HG02678 (cell line): Measurements from ENCODE around the gene DDX52.
"Not testable (repeated sequence)": the region's sequence is repeated elsewhere in the genome, so short reads cannot be mapped to it uniquely, and the experiment has no call there.

ENCODE experiments used
- ATAC-seq: cut with Tn5 transposase; IDR thresholded peaks from one replicate; pipeline ENCODE4 v1.9.1; 2021; ENCODE audit warnings: mild to moderate bottlenecking, moderate library complexity; ENCODE audit not compliant: unreplicated experiment

DDX52 gene

DNA sequence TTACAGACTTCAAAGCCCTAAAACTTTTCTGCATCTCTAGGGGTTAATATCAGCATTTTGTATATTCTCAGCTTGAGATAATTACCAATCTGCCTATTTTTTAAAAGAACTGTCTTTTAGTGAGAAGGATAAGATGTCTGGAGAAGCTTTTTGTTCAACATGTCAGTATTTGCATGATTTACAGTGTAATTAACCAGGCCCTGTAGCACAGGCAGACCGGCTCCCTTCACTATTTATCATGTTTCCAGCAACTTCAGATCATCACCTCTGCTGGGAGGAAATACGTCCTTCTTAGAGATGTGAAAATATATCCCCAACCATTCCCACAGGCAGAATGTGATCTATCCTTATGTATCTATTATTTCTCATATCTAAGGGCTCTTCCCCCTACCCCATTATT is 8.6 kb upstream of the DDX52 start:
- no peak for ATAC-seq

DNA sequence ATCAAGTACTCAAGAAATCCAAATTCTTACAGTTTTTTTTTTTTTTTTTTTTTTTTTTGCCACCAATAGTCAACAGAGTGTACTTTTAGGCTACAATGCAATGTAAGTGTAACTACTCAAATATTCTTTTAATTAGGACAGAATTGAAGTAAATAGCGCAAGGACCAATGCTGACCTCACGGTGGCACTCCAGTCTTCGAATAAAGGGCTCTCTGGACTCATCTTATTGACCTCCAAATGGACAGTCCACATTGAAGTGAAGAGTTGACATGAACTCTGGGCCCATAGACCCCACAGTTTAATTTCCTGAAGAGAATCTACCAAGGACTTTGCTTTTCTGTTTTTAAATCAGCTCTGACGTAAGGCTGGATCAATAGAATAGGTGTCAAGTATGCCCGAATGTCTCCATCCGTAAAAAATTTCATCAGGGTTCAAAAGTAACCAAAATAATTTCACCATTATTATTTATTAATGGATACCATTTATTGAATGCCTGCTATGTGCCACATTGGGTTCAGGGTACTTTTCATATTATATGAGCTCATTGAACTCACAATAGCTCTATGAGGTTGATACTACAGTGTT is 7.3 kb upstream of the DDX52 start:
- no peak for ATAC-seq

DNA sequence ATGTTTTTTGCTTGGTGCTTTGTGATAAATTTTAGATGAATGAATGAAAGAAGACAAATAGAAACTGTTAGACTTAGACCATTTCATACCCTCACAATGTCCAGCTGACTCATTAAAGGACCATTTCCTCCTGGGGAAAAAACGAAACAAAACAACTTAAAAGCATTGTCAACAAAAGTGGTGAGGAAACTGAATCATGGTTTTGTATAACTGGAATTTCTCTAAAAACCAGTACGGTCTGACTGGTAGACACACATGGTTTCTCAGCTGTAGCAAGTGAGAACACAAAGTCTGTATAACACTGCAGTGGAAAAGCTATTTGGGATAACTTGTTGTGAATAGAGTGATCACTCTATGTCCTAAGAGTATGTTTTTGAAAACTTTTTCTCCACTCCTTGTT is 5.3 kb upstream of the DDX52 start:
- ATAC-seq, result no peak

DNA sequence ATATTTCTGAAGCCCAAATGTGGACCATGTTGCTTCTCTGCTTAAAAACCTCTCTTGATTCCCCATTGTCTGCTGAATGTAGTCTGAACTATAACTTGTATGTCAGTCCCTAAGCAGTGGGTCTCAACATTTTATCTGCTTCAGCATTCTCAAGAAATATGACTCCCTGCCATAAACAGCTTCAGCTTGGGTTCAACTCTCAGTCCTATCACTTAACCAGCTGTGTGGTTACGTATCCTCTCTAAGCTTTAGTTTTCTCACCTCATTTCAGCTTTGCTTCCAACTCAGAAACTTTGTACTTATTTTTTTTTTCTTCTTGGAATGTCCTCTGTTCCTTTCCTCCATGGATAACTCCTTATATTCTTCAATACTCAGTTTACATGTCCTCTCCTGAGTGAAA is 4.6 kb upstream of the DDX52 start:
- no peak for ATAC-seq

- ATAC-seq, result no peak
These were observed 623 bp upstream of the DDX52 start for GRCh38 chr17:37643869-37644268.

GRCh38 chr17:37642681-37643080 is 565 bp downstream of the DDX52 start:
- no peak for ATAC-seq

DNA sequence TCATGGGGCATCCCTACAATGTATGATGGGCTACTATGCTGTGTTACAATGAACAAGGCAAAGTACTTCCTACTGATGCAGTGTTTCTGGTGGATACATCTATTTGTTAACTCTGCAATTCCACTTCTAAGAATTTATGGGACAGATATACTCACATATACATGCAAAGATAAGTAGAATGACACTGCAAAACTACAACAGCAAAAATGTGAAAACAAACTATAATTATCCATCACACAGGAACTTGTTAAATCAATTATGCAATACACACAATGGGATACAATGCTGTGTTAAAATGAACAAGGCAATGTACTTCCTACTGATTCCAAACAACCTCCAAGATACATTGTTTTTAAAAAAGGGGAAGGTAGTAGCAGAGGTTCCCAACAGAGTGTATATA is 3.2 kb downstream of the DDX52 start:
- no peak for ATAC-seq

DNA sequence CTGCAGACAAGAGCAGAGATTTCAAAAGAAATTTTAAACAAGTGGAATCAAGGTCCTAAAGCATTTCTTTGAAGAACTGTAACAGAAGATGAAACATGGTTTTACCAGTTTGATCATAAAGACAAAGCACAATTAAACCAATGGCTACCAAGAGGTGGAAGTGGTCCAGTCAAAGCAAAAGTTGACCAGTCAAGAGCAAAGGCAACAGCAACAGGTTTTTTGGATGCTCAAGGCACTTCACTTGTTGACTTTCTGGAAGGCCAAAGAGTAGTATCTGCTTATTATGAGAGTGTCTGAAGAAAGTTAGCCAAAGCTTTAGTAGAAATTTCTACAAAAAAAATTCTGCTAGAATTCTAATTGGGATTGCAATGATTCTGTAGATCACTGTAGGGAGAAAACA is 5.3 kb downstream of the DDX52 start:
- no peak for ATAC-seq

DNA sequence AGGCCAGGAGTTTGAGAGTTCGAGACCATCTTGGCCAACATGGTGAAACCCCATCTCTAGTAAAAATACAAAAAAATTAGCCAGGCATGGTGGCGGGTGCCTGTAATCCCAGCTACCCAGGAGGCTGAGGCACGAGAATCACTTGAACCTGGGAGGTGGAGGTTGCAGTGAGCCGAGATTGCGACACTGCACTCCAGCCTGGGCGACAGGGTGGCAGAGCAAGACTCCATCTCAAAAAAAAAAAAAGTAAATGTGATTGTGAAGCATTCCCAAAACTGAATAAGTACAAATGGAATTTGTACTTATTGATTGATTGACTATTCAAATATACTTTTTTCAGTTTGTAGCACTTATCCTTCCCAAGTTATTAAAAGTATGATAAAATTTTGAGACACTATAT is 26.8 kb downstream of the DDX52 start:
- ATAC-seq, result not testable (repeated sequence)

- no peak for ATAC-seq
These were observed 28.4 kb downstream of the DDX52 start for GRCh38 chr17:37614823-37615222.

GRCh38 chr17:37614391-37614790 is 28.9 kb downstream of the DDX52 start:
- no peak for ATAC-seq

- no peak for ATAC-seq
These were observed 32.3 kb downstream of the DDX52 start for GRCh38 chr17:37610971-37611370.

GRCh38 chr17:37610041-37610420 is 33.2 kb downstream of the DDX52 start:
- not testable (repeated sequence) for ATAC-seq

DNA sequence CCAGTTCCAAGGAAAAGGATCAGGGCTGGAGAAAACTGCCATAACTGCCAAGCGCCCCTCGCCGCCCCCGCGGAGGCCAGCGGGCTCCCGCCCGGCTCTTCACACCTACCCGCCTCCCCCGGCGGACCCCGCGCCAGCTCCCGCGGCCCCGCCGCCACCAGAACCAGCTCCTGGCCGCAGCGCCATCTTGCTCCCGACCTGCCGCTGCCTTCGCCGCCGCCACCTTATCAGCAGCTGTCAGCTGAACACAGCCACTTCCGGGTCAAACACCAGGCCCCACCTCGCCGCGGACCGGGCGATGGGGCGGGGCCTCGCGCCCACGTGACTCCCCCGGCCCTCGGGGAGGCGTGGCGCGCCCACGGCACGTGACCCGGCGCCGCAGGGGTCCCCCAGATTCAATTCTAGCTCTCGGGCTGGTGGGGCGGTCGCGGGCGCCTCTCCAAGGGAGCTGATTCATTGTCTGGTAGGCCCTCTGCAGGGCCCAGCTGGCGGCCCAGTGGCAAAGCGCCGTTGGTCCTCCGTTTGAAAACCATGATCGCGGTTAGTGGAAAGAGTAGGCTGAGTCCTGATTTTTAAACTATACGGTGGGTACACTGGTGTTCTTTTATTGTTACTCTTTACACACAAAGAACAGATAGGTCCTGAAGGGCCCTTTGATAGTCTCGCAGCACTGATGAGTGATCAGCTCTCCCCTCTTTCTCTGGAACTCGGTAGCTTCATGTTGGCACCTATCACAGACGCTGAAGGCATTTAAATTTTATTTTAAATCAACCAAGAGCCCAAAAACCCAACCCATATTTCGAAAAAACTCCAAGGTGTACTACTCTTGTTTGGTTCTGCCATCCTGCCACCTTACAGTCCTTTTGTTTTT is 33.8 kb downstream of the DDX52 start, which contains the start of gene SYNRG:
Gene SYNRG (minus strand): TSS at position 249 of the 871 bp plus-strand sequence. CDS start 63 bp downstream, at position 186.
- ATAC-seq, result peak; percentile 90

DNA sequence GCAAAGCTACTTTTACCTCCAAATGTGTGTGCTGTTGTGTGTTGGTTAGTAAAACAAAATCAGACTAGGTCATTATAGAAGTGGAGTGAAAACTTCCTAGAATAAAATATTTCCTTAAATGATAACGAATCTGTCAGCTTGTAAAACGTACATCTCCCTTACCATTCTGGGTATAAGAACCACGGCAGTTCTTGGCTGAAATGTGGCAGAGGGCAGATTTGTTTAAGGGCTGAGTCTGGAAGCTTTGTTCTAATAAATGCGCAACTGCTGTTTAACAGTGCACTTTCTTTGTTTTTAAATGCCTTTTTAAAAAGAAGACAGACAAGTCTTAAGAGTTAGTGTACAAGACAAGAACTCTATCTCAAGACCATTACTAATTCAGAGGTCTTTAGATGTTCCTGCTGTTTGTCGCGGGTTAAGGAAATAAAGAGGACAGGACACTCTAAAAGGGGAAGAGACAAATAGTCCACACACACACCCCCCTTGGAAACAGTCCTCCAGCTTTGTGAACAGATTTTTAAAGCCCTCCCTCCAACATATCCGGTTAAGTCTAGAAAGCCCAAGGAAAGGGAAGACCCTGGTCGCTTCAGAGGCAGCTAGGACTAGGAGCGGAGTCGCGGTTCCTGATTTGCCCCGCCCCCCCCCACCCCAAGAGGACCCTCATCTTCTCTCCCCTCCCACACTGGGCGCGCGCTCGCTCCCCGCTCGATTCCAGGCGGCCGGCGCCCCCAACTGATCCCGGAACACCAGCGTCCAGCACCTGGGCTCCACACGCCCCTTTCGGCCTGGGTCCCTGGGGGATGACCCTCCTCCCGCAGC is 34.7 kb downstream of the DDX52 start:
- peak; percentile 13 for ATAC-seq

- no peak for ATAC-seq
These were observed 35.5 kb downstream of the DDX52 start for GRCh38 chr17:37607637-37608331.

DNA sequence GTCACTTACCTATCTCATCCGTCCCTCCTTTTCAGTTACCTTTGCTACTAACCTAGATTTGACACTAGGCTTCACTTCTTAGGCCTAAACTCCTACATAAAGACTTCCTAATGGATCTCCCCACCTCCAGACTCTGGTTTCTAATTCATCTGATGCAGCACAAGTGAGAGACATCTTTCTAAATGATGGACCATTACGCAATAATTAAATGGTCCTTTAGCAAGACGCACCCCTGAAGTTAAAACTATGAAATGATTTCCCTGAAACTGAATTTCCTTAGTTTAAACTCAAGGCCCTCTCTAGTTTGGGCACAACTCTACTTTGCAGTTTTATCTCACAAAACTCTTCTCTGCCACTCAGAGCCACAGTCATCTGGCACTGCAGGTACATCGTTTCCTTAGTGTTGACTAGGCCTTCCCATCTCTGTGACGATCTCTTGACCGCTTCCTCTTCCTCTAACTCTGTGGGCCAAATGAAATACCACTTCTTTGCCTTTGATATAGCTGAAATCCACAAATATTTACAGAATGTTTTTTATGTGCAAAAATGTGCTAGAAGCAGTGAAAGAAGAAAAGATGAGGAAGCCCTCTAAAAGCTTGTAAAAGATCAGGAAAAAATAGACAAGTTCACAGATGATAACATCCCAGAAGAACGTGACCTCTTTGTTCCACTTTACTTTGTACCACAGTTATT is 37.3 kb downstream of the DDX52 start:
- no peak for ATAC-seq

GRCh38 chr17:37605081-37605480 is 38.2 kb downstream of the DDX52 start:
- no peak for ATAC-seq

DNA sequence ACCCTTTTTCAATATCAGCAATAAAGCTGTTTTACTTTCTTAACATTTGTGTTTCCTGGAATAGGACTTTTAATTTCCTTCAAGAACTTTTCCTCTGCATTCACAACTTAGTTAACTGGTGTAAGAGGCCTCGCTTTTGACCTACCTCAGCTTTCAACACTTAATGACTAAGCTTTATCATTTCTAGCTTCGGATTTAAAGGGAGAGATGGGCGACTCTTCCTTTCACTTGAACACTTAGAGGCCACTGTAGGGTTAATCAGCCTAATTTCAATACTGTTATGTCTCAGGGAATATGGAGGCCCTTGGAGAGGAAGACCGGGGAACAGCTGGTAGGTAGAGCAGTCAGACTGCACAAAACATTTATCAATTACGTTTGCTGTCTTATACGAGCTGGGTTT is 38.7 kb downstream of the DDX52 start:
- no peak for ATAC-seq

DNA sequence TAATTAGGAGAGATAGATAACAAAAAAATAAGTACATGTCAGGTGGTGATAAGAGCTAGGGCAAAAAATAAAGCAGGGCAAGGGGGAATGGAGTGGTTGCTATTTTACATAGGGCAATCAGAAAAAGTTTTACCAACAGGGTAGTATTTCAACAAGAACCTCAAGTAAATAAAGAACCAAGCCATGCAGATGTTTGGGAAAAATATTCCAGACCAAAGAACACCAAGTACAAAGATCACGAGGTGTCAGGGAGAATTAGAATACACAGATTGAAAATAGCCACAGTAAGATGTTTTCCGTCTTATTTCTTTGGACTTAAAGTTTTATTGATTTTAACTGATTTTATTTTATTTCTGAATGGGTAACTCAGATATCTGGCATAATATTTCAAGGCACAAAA is 45.1 kb downstream of the DDX52 start:
- no peak for ATAC-seq
